ENCODE data around the gene ECI1.
"Not testable (repeated sequence)": the region's sequence is repeated elsewhere in the genome, so short reads cannot be mapped to it uniquely, and the experiment has no call there.

ECI1 gene

DNA sequence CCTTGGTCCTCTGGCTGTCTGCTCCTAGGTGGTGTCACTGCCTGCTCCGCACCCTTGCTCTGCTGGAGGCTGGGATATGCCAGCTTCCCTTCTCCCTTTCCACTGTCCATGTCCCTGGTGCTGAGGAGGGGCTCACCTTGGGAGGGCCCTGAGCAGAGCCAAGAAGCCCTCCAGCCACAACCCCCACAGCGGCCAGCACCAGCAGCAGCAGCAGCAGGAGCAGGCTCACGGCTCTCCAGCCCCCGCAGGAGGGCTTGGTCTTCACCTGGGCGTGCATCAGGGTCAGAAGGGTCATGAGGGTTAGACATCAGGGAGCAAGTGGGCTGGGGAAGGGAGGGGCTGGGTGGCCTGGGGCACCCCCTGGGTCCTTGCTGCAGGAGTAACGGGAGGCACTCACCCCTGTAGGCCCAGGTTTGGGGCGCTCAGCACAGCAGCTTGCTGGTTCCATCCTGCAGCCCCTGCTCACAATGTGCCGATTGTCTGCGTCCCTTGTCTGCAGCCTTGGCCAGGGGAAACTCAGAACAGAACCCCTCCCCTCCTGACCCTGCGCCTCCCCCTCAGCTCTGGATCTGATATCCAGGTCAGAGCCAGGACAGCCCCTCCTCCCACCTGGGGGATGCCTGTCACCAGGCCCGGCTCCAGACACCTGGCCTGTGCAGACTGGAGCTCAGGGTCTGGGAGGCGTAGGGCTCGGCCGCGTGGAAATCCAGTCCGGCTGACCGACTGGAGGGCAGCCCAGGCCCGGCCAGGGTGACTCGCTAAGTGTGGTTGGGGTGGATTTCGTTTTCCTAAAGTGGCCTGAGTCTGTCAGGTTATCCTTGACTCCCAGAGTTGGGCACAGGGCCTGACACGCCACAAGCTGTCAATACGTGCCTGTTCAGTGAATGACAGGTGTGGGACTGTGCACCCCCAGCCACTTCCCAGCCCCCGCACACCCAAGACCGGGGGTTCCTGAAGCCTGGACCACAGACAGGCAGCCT, 40.7 kb downstream of the ECI1 start, which contains the start of gene BRICD5:
BRICD5 (minus strand) TSS at position 478 of the 980 bp plus-strand sequence; CDS start at position 448, 30 bp downstream.
- DNase-seq (ENCODE audit: low spot score), result no peak

GRCh38 chr16:2210009-2210332, 41.4 kb downstream of the ECI1 start:
- no peak for DNase-seq (ENCODE audit: low spot score)

DNA sequence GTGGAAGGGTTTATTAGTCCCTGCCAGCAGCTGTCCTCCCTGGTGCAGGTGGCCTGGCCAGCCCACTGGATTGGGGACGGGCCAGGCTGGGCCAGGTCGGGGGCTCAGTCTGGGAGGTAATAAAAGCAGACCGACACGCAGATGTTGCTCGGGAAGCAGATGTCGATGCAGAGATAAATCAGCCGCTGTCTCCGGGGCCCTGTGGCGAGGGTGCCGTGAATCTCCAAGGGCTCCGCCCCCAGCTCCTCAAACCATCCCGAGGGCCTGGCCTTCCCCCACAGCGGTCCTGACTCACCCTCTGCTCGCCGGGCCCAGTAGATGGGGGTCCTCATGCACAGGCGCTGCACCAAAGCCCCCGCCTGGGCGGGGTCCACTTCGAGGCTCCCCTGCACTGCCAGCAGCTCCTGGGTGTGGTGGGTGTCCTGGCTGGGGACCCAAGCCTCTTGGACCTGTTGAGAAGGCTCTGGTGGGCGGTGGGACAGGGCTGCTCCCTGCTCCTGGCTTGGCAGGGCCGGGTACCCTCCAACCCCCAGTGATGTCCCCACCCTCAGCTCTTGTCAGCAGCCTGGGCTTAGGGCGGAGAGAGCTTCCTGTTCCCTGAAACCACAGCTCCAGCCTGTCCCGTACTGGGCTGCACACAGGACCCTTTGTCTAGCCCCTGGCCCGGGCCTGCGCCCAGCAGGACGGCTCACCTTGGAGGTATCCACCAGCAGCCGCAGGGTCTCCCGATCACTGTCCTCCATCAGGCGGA, 42.0 kb downstream of the ECI1 start:
- no peak for DNase-seq (ENCODE audit: low spot score)

DNA sequence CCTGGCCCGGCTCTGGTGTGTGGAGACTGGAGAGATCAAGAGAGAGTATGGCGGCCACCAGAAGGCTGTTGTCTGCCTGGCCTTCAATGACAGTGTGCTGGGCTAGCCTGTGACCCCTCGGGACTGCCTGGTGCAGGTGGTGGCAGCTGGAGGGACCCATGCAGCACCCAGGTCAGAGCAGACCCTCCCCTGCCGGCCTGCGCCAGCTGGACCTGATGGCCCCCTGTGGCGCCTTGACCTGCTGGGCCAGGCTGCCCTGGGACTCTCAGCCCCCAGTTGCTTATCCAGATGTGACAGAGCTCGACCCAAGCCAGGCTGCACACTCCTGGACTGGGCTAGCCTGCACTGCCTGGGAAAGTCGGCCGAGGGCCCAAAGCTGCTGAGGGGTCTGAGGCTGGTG, 42.6 kb downstream of the ECI1 start:
- no peak for DNase-seq (ENCODE audit: low spot score)

GRCh38 chr16:2208308-2208707, 43.1 kb downstream of the ECI1 start:
- DNase-seq (ENCODE audit: low spot score), result no peak

DNA sequence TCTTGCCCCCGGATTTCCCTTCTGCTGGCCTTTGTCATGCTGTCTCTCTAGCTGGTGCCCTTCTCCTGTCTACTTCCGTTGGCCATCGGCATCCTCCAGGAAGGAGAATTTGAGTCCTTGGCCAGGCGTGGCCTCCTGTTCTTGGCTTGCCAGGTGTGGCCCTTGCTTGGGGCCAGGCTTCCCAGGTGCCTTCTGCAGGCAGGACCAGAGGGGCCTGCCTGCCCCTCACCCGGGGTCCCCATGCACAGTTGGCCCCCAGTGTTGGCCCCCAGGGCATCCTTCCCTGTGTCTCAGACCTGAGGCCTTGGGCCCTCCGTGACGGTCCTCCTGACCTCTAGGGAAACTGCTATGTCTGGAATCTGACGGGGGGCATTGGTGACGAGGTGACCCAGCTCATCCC, 43.5 kb downstream of the ECI1 start:
- DNase-seq (ENCODE audit: low spot score), result no peak

GRCh38 chr16:2206780-2207433, 44.5 kb downstream of the ECI1 start:
- DNase-seq (ENCODE audit: low spot score), result no peak

GRCh38 chr16:2206420-2206779, 45.0 kb downstream of the ECI1 start:
- DNase-seq (ENCODE audit: low spot score), result no peak

DNA sequence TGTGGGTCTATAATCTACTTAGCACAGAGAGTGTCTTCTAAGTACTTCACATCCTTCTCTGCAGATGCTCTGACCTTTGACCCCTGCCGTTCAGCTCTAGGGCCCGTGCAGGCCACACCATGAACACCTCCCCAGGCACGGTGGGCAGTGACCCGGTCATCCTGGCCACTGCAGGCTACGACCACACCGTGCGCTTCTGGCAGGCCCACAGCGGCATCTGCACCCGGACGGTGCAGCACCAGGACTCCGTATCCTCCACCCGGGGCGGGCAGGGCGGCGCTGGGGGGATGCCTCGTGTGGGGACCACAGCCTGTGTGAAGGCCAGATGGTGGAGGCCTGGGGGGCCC, 45.4 kb downstream of the ECI1 start:
- DNase-seq (ENCODE audit: low spot score), result no peak

DNA sequence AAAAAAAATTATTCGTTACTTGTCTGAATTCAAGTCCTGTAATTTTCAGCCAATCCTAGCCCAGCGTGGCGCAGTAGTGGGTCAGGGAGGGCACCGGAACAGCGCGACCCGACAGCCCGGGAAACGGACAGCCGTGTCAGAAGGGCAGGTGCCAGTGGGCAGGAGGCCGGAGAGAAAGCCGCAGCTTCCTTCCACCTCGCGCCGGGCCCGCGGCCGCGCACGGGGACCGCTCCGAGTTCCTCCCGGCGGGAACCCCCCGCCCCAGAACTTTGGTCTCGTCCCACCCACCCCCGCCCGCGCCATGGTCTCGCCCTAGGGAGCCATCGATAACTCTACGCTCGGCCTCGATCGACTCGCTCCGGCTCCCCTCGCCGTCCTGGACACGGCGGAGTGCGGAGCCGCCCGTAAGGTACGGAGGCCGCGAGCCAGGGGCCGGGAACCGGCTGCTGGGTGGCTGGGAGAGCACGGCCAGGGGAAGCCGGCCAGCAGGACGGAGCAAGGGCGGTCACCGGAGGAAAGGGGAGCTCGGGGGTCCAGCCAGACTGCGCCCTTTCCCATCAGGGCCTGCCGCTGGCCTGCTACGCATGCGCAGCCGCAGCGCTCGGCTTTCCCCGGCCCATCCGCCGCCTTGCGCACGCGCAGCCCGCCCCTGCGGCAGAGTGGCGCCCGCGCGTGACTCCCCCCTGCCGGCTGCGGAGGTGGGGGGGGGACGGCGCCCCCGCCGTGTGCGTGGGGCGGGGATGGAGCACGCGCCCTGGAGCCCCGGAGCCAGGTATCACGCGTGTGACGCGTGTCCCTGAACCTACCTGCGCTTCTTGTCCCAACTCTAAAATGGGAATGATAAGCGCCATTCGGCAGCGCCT, 46.1 kb downstream of the ECI1 start, which contains the start of gene MLST8:
MLST8 (plus strand) TSS at position 351 of the 863 bp plus-strand sequence. CDS start 632 bp downstream, outside the sequence.
- DNase-seq (ENCODE audit: low spot score), result peak; percentile 99

- no peak for DNase-seq (ENCODE audit: low spot score)
Measured at GRCh38 chr16:2204416-2205103, 46.8 kb downstream of the ECI1 start.

DNA sequence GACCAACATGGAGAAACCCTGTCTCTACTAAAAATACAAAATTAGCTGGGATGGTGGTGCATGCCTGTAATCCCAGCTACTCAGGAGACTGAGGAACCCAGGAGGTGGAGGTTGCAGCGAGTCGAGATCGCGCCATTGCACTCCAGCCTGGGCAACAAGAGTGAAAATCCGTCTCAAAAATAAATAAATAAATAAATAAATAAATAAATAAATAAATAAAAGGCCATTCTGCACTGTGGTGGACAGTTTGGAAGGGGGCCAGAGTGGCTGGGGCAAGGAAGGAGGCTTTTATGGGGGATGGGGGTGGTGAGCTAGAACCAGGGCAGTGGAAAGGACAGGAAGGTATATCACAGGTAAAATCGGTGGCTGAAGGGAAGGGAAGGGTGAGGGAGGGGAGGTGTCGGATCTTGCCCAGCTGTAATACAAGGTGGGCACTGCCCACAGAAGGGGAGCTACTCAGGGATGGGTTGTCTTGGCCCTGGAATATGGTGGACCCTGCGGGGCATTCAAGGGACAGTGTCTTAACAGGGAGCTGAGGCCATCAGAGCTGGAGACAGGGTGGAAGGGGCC, 48.2 kb downstream of the ECI1 start:
- not testable (repeated sequence) for DNase-seq (ENCODE audit: low spot score)

GRCh38 chr16:2200313-2200712, 51.1 kb downstream of the ECI1 start:
- DNase-seq (ENCODE audit: low spot score), result no peak

DNA sequence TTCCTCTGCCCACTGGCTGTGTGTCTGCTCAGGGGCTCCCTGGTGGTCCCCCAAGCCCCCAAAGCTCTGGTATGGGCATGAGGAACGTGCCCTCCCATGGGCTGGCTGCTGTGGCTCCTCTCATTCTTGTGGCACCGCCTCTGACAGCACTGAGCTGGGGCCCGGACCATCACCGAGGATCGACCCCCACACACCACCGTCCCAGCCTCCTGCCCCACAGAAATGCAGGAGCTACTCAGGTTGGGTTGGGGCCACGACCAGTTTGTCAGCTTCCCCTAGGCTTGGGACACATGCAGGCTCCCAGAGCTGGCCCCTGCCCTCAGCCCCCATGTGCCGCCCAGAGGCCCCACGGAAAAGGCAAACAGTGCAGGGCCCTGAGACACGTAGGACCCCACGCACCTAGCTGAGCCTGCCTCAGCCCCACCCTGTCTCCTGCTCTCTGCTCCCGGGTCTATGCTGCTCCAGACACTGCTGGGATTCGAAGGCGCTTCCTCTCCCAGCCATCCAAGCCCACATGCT, 51.7 kb downstream of the ECI1 start:
- DNase-seq (ENCODE audit: low spot score), result no peak

GRCh38 chr16:2199095-2199494, 52.3 kb downstream of the ECI1 start:
- no peak for DNase-seq (ENCODE audit: low spot score)

DNA sequence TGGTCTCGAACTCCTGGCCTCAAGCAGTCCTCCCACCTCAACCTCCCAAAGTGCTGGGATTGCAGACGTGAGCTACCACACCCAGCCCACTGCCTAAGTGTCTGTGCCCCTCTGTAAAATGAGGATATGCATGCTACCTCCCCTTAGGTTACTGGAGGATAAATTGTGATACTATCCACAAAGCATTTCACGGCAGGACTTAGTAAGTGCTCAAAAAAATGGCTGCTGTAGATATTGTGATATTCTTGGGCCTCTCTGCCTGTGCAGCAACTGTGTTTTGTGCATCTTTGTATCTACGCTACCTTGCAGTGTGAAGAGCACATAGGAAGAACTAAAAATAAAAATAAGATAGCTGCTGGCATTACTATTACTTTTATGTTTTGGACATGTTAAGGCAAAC, 53.1 kb downstream of the ECI1 start:
- DNase-seq (ENCODE audit: low spot score), result no peak

DNA sequence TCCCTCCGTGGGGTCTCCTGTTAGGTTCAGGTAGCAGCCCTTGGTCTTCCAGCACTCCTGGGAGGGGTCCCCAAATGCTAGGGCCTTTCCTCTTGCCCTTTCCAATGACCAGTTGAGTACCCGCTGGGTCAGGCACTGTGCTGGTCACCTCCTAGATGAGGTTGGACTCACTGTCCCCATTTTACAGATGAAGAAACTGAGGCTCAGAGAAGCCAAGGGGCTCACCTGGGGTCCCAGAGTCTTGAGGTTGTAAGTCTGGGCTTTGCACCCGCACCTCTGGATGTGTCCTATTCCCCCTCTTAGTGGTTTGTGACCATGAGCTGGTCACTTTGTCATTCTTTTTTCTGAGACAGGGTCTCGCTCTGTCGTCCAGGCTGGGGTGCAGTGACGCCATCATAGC, 53.6 kb downstream of the ECI1 start:
- no peak for DNase-seq (ENCODE audit: low spot score)

DNA sequence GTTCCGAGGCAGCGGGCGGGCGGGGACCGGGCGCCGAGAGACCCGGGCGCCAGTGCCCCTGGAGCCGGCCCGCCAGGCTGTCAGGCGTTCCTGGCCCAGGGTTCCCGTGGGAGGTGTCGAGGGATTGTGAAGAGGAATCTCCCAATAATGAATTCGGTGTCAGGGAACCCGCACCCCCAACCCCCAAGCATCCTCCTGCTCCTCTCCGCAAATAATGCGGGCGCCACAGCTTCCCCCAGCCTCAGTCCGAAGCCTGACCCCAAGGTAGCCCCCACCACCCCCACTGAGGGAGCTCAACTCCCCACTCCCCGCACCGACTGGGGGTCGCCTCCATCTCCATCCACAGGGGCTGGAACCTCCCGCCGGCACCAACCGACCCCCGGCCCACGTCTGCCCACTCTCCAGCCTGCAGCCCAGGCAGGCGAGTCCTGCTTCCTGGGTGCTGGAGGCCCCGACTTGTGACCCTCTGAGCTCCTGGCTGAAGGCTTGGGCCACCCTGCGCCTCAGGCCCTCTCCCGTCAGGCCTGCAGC, 54.3 kb downstream of the ECI1 start:
- DNase-seq (ENCODE audit: low spot score), result no peak

DNA sequence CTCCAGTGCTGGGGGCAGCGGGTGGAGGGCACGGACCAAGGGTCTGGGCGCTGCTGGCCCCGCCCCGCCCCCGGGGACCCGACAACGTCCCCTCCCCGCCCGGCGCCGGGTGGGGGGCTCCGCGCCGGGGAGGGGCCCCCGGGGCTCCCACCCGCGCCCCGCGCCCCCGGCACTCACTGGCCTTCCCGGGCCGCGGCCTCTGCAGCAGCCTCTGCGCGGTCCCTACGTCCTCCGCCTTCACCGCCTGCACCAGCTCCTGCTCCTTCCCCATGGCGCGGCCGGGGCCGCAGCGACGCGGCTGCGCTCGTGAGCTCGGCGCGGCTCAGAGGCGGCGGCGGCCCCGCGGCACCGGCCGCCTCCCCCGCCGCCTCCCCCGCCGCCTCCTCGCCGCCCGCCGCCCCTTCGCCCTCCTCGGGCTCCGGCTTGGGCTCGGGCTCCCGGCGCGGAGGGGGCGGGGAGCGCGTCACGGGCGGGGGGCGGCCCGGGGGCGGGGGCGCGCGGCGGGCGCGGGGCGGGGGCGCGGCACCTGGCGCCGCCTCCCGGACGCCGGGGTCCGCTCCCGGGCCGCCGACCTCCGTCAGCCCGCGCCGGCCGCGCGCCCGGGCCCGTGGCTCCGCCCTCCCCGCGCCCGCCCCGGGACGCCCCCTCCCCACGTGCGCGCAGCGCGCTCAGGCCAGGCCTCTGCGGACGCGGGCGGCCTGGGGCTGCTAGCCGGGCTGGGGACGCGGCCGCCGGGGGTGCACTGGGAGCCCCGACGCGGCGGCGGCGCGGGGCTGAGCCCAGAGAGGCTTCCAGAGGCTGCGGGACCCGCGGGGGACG, 55.0 kb downstream of the ECI1 start, which contains the start of gene CASKIN1:
CASKIN1 (minus strand) TSS at position 444 of the 819 bp plus-strand sequence; CDS start at position 271, 173 bp downstream.
- DNase-seq (ENCODE audit: low spot score), result peak; percentile 40

Measured in AG08395 (cell line).